Retinal pigment epithelial cell (primary cell): Measurements from ENCODE around the gene C1QL1.
"Not testable (repeated sequence)": the region's sequence is repeated elsewhere in the genome, so short reads cannot be mapped to it uniquely, and the experiment has no call there.

Source experiments
- DNase-seq: peaks from one replicate; pipeline ENCODE4 v3.0.0-alpha.2; 2010; ENCODE audit warnings: low read depth
- H3K4me3 ChIP-seq: 2 replicates; pipeline ENCODE4 v1.5.1; 2011; ENCODE audit warnings: mild to moderate bottlenecking, low read length, control low read depth, moderate library complexity
- TF ChIP-seq, protein P1 (sequence below): conservative IDR thresholded peaks from 2 replicates; pipeline ENCODE4 v1.5.1; 2011; ENCODE audit warnings: low read depth, low read length, control low read depth, inconsistent platforms

C1QL1 gene

DNA sequence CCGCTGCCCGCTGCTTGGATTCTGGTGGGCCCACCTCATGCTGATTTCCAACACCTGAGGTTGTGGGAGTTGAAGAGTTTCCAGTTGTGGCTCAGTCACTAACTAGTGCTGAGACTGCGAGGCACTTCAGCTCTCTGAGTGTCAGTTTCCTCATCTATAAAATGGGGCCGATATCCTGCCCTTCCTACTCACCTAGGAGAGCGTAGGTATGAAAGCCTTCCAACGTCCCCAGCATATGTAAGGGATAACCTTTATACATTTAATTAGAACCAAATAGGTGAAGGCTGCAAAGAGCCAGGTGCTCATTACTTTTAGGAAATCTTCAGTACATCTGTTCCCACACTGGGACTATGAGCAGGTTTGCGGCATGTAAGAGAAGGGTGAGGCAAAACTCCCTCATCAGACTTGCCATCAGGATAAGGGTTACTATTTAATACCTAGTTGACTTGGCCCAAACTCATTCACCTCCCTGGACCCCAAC is 19.7 kb downstream of the C1QL1 start:
- peak overlapping the region; percentile 92 for H3K4me3 ChIP-seq
- TF ChIP-seq, protein P1, sequence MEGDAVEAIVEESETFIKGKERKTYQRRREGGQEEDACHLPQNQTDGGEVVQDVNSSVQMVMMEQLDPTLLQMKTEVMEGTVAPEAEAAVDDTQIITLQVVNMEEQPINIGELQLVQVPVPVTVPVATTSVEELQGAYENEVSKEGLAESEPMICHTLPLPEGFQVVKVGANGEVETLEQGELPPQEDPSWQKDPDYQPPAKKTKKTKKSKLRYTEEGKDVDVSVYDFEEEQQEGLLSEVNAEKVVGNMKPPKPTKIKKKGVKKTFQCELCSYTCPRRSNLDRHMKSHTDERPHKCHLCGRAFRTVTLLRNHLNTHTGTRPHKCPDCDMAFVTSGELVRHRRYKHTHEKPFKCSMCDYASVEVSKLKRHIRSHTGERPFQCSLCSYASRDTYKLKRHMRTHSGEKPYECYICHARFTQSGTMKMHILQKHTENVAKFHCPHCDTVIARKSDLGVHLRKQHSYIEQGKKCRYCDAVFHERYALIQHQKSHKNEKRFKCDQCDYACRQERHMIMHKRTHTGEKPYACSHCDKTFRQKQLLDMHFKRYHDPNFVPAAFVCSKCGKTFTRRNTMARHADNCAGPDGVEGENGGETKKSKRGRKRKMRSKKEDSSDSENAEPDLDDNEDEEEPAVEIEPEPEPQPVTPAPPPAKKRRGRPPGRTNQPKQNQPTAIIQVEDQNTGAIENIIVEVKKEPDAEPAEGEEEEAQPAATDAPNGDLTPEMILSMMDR = no peak
- no peak for DNase-seq

DNA sequence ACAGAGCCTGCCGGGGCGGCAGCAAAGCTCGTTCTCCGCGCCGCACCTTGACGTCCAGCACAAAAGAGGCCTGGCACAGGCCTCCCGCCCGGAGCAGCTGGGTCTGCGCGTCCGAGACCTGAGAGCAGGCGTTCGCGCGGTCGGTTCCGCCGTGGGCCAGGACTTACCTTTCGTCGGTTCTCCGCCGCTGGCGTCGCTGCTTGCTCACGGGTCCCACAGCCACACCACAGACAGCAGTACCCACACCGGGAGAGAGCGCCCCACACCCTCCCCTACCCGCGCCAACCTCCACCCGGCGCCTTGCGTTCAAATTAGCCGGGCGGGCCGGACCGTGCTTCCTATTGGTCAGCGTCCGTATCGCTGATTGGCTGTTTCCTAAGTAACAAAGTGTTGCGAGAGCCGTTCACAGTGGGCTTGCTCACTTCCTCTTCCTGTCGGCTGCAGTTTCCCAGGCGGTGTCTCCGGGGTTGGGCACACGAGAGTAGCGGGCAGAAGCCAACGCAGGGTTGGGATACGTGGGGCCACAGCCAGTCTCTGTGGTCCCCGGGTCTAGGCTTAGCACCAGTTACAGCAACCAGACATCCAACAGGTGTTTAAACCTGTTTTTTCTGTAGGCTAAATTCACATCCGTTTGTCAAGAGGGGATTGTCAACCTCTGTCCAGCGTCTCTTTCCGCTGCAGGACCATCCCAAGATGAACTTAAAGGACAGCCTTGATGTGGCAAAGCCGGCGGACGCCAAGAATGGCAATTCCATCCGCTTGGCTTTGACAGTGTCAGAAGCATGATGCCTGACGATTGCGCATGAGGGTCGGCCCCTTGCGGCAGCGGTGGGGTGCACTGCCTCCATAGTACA is 20.4 kb downstream of the C1QL1 start, which contains the start of gene KIF18B:
Gene KIF18B, minus strand, starts transcription at position 313 of the 854 bp plus-strand sequence. CDS start 11,429 bp downstream, outside the sequence.
- H3K4me3 ChIP-seq = peak within 1 kb of the TSS; percentile 92
- peak; percentile 78 for DNase-seq
- TF ChIP-seq, protein P1 = no peak

DNA sequence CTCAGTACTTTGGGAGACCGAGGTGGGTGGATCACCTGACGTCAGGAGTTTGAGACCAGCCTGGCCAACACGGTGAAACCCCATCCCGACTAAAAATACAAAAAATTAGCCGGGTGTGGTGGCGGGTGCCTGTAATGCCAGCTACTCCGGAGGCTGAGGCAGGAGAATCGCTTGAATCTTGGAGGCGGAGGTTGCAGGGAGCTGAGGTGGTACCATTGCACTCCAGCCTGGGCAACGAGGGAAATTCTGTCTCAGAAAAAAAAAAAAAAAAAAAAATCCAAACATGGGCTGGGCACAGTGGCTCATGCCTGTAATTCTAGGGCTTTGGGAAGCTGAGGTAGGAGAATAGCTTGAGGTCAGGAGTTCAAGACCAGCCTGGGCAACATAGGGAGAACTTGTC is 22.5 kb downstream of the C1QL1 start:
- DNase-seq, H3K4me3 ChIP-seq: not testable (repeated sequence)

DNA sequence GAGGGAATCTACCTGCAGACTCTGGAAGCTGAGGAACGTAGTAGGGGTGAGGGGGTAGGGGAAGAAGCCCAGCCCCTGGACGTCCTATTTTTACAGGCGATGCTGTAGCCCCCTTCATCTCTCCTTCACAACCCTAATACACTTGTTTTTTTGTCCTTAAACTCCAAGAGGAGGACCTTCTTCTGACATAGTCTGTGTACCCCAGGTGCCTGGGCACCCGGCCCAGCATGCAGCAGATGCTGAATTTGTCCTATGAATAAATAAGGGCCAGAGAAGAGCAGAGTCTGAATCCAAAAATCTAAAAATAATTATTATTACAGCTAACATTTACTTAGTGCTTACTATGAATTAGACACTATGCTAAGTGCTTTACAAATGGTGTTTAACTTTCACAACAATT is 25.6 kb downstream of the C1QL1 start:
- TF ChIP-seq, protein P1 = no peak
- DNase-seq = no peak
- H3K4me3 ChIP-seq = no peak overlapping the region

DNA sequence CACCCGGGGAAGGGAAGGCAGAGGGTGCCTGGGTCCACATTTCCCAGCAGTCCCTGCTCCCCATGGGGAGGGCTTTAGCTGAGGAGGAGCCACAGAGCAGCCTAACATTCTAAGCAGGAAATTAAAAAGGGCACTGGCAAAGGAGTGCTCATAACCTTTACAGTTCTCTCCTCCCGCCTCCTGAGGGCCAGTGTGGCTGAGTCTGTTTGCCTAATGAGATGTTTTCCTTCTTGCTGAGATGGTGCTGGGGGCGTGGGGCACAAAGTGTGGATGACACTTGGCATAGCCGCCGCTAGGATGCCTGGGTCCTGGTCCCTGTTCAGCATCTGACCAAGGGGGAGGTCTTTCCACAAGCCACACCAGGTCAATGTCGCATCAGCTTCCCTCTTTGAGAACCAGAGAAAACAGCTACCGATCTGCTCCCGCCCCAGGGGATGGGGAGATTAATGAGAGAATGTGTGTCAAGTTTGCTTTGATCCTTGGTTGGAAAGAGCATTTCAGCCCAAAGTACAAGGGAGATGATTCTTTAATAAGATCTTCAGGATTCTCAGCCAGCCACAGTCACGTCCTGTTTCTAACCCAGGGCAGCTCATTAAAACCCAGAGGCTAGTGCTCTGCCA is 26.3 kb downstream of the C1QL1 start:
- TF ChIP-seq, protein P1 = no peak
- DNase-seq = no peak
- H3K4me3 ChIP-seq = no peak overlapping the region

DNA sequence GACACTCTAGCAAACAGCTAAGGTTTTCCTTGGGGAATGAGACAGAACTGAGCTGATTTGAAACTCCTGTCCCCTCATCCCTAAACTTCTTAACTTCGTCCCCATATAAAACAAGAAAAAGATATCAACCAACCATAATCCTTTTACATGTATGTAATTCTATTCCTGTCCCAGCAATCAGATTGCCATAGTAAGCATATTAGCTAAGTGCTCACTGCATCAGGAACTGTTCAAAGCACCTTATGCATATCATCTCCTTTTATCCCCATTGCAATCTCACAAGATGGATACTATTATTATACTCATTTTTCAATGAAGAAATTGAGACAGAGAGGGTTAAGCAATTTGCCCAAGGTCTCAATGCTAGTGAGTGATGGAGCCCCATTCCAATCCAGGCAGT is 27.3 kb downstream of the C1QL1 start:
- no peak for DNase-seq
- H3K4me3 ChIP-seq = peak overlapping the region; percentile 7
- TF ChIP-seq, protein P1 = no peak

DNA sequence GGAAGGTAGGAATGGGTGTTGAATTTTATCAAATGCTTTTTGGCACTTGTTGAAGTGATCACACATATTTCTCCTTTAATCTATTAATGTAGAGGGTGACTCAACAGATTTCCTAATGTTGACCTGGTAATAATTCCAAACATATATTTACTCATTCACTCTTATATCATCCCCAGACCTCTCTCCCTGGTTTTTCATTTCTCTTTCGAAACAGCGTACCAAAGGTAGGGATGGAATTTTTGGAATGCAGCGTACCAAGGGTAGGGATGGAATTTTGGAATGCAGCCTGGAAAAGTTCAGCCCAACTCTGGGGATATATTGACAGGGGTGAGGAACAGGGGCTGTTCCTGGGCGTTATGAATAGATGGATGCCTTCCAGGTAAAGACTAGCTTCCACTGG is 27.8 kb downstream of the C1QL1 start:
- TF ChIP-seq, protein P1 = no peak
- H3K4me3 ChIP-seq = peak overlapping the region; percentile 7
- DNase-seq = no peak
